ENCODE data around the gene HAUS8. TPM values are rescaled to one million over a fixed set of nuclear protein-coding genes. Genes with fewer than 3 reads are reported as not detected.
A peak's percentile ranks its signal among the peaks of the same experiment; 100 is the strongest.
"Not testable (repeated sequence)": the region's sequence is repeated elsewhere in the genome, so short reads cannot be mapped to it uniquely, and the experiment has no call there.

Gene HAUS8
- 4.5 TPM for total RNA-seq
- long read RNA-seq, partial matches to known transcripts, result 0 of 3 reads
- long read RNA-seq, other reads (novel, unspliced or antisense), result 1 of 3 reads

- DNase-seq (peak; percentile 99), ATAC-seq (ENCODE audit: poor library complexity) (peak; percentile 93)
- intact Hi-C loops (cut with DNase I), result loop anchor here (5.0 kb wide), 1 partner anchor 62 kb away; no protein-coding TSS in a partner anchor
These were observed at the start of gene HAUS8, which contains the start of gene MYO9B for GRCh38 chr19:17075035-17075863. HAUS8 (minus strand) TSS chr19:17075452; CDS start chr19:17075422, 30 bp downstream. MYO9B (plus strand) TSS chr19:17075777; CDS start chr19:17101718, 25,941 bp downstream.

DNA sequence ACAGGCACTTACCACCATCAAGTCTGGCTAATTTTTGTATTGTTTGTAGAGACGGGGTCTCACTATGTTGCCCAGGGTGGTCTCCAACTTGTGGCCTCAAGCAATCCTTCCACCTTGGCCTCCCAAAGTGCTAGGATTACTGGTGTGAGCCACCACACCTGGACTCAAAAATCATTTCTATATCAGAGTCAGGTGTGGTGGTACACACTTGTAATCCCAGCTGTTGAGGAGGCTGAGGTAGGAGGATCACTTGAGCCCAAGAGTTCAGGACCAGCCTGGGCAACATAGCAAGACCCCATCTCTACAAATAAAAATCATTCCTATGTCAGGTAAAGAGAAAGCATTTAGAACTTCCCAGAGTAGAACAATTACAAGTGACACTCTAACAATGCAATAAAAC, 48.8 kb upstream of the HAUS8 start:
- intact Hi-C loops (cut with DNase I), result no loop called here
- ATAC-seq (ENCODE audit: poor library complexity), result no peak
- DNase-seq, result no peak

DNA sequence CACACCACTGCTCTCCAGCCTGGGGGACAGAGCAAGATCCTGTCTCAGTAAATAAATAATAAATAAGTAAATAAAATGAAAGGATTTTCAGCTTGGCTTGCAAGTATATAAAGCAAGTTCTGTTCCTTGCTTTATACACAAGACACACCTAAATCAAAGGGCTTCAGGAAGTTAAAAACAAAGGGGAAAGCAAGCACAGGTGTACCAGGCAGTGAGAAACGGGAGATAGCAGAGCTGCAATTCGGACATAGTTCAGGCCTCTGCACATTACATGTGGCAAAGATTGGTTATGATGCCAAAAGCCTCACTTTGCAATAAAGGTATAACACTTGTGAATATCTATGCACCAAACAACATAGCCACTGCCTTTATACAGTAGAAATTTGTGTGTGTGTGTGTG, 47.8 kb upstream of the HAUS8 start:
- intact Hi-C loops (cut with DNase I), result no loop called here
- DNase-seq (no peak), ATAC-seq (ENCODE audit: poor library complexity) (no peak)

DNA sequence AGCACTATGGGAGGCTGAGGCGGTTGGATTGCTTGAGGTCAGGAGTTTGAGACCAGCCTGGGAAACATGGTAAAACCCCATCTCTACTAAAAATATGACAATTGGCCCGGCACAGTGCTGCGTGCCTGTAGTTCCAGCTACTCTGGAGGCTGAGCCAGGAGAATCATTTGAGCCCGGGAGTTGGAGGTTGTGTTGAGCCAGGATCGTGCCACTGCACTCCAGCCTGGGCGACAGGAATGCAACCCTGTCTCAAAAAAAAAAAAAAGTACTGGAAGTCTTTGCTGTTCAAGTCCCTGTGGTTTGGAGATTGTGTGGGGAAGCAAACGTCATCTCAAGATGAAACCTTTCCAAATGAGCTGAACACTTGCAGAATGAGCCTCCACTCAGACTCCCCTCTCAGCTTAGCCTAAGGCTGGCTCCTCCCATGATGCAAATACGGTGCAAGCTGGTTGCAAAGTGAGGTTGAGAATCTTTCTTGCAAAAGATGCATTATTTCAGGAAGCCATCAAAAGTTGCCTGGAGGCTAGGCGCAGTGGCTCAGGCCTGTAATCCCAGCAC, 46.6 kb upstream of the HAUS8 start:
- no peak for DNase-seq
- intact Hi-C loops (cut with DNase I), result no loop called here
- ATAC-seq (ENCODE audit: poor library complexity), result no peak

GRCh38 chr19:17118957-17119356, 43.7 kb upstream of the HAUS8 start:
- DNase-seq (no peak), ATAC-seq (ENCODE audit: poor library complexity) (no peak)
- intact Hi-C loops (cut with DNase I), result no loop called here

GRCh38 chr19:17116996-17117702, 41.9 kb upstream of the HAUS8 start:
- intact Hi-C loops (cut with DNase I), result no loop called here
- no peak for ATAC-seq (ENCODE audit: poor library complexity)
- no peak for DNase-seq

- DNase-seq (no peak), ATAC-seq (ENCODE audit: poor library complexity) (no peak)
- intact Hi-C loops (cut with DNase I), result no loop called here
These were observed 39.2 kb upstream of the HAUS8 start for GRCh38 chr19:17114414-17114831.

DNA sequence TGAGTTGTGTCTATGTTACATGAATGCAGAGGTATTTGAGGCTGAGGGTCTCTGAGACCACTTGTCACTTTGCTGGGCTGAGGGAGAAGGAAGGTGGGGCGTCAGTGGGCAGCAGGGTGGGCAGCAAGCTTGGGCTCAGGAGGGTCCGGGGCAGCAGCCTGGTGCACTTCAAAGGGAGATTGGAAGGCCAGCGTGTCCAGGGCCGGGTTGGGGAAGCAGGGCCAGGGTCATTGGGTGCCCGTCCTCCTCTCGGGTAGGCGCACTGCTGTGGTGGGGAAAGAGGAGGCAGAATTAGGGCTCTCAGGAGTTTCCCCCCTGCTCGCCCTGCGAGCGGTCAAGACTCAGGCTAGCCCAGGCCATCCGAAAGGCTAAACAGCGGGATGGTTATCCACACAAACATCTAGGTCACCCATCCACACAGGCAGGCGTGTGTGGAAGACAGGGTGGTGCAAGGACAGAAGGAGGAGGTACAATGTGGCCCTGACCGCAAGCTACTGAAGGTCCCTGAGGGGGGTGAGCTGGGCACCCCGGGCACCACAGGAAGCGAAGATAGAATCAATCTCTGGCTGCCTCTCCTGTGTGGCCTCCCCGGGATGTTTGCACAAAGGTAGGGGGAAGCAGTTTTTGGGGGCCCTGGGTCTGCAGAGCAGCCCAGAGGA, 38.0 kb upstream of the HAUS8 start:
- DNase-seq, result no peak
- intact Hi-C loops (cut with DNase I), result no loop called here
- ATAC-seq (ENCODE audit: poor library complexity), result peak; percentile 45

GRCh38 chr19:17112700-17113099, 37.4 kb upstream of the HAUS8 start:
- DNase-seq, result no peak
- intact Hi-C loops (cut with DNase I), result no loop called here
- peak; percentile 38 for ATAC-seq (ENCODE audit: poor library complexity)

GRCh38 chr19:17112271-17112670, 37.0 kb upstream of the HAUS8 start:
- no peak for DNase-seq
- no peak for ATAC-seq (ENCODE audit: poor library complexity)
- intact Hi-C loops (cut with DNase I), result no loop called here

DNA sequence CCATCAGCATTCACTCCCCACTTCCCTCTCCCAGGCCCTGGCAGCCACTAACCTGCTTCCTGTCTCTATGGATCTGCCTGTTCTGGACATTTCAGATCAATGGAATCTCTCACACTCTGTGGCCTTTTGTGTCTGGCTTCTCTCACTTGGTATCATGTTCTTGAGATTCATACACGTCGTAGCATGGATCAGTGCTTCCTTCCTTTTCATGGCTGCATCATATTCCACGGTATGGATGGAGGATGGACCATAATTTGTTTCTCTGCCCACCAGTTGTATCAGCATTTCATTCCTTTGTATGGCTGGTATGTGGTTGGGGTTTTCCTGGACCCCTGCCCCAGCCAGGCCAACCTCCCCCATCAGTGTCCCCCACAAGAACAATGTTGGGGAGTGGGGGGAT, 36.5 kb upstream of the HAUS8 start:
- no peak for DNase-seq

DNA sequence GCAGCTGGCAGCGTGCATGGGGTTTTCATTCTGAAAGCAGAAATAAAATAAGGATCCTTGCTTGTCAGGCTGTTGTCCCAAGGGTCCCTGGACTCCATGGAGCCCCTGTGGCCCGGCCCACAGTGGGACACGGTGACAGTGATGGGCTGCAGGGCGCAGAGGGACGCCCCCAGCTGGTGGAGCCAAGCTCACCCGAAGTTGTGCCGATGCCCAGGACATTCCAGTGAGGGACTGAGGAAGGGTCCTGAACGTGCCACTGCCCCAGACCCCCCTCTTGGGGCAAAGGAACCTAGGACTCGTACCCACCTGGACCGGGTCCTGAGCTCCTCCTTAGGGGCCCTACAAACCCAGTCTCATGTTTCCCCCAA, 35.3 kb upstream of the HAUS8 start:
- DNase-seq, result no peak
- no peak for ATAC-seq (ENCODE audit: poor library complexity)
- intact Hi-C loops (cut with DNase I), result no loop called here

More for the DNA sequence above, 36.5 kb upstream of the HAUS8 start:
- ATAC-seq (ENCODE audit: poor library complexity), result no peak
- intact Hi-C loops (cut with DNase I), result no loop called here

GRCh38 chr19:17109962-17110598, 34.8 kb upstream of the HAUS8 start:
- ATAC-seq (ENCODE audit: poor library complexity) (peak; percentile 39), DNase-seq (peak; percentile 81)

GRCh38 chr19:17109300-17109699, 34.0 kb upstream of the HAUS8 start:
- intact Hi-C loops (cut with DNase I), result no loop called here
- ATAC-seq (ENCODE audit: poor library complexity) (no peak), DNase-seq (no peak)

More at GRCh38 chr19:17109962-17110598, 34.8 kb upstream of the HAUS8 start:
- intact Hi-C loops (cut with DNase I), result no loop called here

DNA sequence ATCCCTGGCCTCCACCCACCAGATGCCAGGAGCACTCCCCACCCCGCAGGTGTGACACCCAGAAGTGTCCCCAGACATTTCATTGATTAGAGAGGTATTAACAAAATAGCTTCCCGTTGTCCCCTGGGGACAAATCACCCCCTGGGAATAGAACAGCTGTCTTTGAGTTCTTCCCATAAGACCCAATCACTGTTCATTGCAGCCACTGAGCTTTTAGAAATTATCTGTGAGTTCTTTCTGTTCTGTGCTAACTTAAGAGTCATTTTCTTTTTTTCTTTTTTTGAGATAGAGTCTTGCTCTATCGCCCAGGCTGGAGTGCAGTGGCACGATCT, 33.2 kb upstream of the HAUS8 start:
- ATAC-seq (ENCODE audit: poor library complexity), result no peak
- DNase-seq, result no peak
- intact Hi-C loops (cut with DNase I), result no loop called here

DNA sequence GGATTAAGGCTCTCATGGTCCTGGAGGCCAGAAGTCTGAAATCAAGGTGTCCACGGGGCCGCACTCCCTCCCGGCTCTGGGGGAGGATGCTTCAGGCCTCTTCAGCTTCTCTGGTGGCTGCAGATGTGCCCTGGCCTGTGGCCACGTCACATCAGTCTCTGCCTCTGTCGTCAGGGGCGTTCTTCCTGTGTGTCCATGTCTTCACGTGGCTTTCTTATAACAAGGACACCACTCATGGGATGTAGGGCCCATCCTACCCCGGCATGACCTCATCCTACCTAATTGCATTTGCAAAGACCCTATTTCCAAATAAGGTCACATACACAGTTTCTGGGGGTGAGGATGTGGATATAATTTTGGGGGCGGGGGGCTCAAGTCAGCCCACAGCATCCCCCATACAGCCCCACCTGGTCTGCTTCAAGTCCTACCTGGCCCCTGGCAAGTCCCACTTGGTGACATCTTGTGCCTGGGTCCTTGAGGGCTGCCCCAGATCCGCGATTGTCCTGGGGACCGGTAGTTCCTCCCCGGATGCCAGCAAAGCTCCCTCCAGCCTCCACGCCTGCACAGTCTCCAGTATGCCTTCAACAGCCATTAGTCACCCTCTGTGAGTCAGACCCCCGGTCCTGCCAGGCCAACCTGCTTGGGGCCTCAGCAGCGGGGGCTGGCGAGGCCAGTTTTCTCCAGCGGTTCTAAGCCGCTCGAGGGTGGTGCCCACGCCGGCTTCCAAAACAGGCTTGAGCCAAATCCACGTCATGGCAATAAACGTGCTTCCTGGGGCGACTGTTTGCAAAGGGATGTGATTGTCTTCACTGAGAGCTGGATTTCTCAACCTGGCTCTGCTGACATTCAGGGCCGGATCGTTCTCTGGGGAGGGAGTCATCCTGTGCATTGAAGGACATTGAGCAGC, 32.5 kb upstream of the HAUS8 start:
- ATAC-seq (ENCODE audit: poor library complexity) (peak; percentile 71), DNase-seq (peak; percentile 83)
- intact Hi-C loops (cut with DNase I), result no loop called here

- DNase-seq; intact Hi-C loops (cut with DNase I); ATAC-seq (ENCODE audit: poor library complexity): not testable (repeated sequence)
These were observed 31.7 kb upstream of the HAUS8 start for GRCh38 chr19:17106964-17107363.

DNA sequence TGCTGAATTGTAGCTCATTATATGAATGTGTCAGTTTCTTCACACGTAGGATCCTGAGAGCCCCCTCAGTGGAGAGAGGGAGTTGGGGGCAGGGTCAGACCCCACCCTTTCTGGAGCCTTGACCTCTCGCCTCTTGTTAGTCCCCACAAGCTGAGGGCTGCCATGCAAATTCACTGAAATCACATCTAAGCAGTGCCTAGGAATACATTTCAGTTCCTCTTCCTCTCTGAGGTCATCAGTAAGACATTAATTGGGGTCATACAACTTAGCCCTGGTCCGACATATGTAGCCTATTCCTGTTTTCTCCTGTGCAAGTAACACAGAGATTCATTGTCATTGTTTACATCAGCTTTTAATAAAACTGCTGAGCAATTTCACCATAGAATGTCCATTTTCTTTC, 30.3 kb upstream of the HAUS8 start:
- no peak for ATAC-seq (ENCODE audit: poor library complexity)
- DNase-seq, result no peak
- intact Hi-C loops (cut with DNase I), result no loop called here

Data from Right ventricle myocardium superior (tissue), 1 donor.